Natural killer cell (primary cell): ENCODE data around the gene FCRL1. TPM values are rescaled to one million over a fixed set of nuclear protein-coding genes. Genes with fewer than 3 reads are reported as not detected.

Experiments used
- ATAC-seq, 3 donors: fragments of 150-1000 bp in 2 of 3; fragments of 200-7000 bp in 1 of 3; cut with Tn5 transposase; 1 replicate in 1 of 3; 2 replicates in 2 of 3; pipeline ENCODE4 v1.10.0; 2021; ENCODE audit warnings: mild to moderate bottlenecking in 2 of 3, moderate library complexity in 2 of 3
- DNase-seq, 2 donors: peaks; one replicate each; pipeline versions ENCODE4 v3.0.0 to v3.0.0-alpha.2; 2013 to 2021; ENCODE audit warnings: mixed read lengths in 1 of 2
- H3K27ac ChIP-seq: one replicate; pipeline ENCODE4 v1.5.1; 2013; ENCODE audit warnings: mild to moderate bottlenecking, low read length
- H3K27me3 ChIP-seq: one replicate; pipeline ENCODE4 v1.6.1; 2013; ENCODE audit warnings: low read length; ENCODE audit not compliant: control insufficient read depth, insufficient read depth
- H3K36me3 ChIP-seq: one replicate; pipeline ENCODE4 v1.6.1; 2013; ENCODE audit warnings: low read length; ENCODE audit not compliant: control insufficient read depth, insufficient read depth
- H3K4me1 ChIP-seq: one replicate; pipeline ENCODE4 v1.6.1; 2013; ENCODE audit warnings: low read length; ENCODE audit not compliant: control insufficient read depth, insufficient read depth
- H3K4me3 ChIP-seq: one replicate; pipeline ENCODE4 v1.5.1; 2013; ENCODE audit warnings: low read length
- H3K9me3 ChIP-seq: one replicate; pipeline ENCODE4 v1.6.1; 2013; ENCODE audit warnings: low read length; ENCODE audit not compliant: control insufficient read depth, insufficient read depth
- H3K27ac Mint-ChIP-seq, 2 donors: one replicate each; pipeline ENCODE4 v1.8.0; 2022; ENCODE audit warnings: mild to moderate bottlenecking in 2 of 2, mixed read lengths in 2 of 2, moderate library complexity in 1 of 2
- H3K27me3 Mint-ChIP-seq, 2 donors: one replicate each; pipeline ENCODE4 v1.8.0; 2022; ENCODE audit warnings: low read depth in 2 of 2, mixed read lengths in 2 of 2
- H3K36me3 Mint-ChIP-seq: one replicate; pipeline ENCODE4 v1.8.0; 2022; ENCODE audit warnings: mixed read lengths
- H3K4me1 Mint-ChIP-seq, 2 donors: one replicate each; pipeline ENCODE4 v1.8.0; 2022; ENCODE audit warnings: mixed read lengths in 2 of 2
- H3K4me3 Mint-ChIP-seq: one replicate; pipeline ENCODE4 v1.8.0; 2022; ENCODE audit warnings: mild to moderate bottlenecking, moderate library complexity, mixed read lengths
- H3K9me3 Mint-ChIP-seq, 2 donors: one replicate each; pipeline ENCODE4 v1.8.0; 2022; ENCODE audit warnings: mixed read lengths in 2 of 2
- whole genome bisulfite sequencing: methylation state at CpG from one replicate; pipeline ENCODE4 v1.1.7; 2013; ENCODE audit warnings: missing lambda C conversion rate; ENCODE audit not compliant: insufficient coverage; 5-methylcytosine and 5-hydroxymethylcytosine counted together
- intact Hi-C: fragments of 100-400 bp; cut with micrococcal nuclease; formaldehyde crosslinking; loops from one replicate; pipeline ENCODE4 v1.14.2; 2022
- total RNA-seq, 4 donors: library from RNA; stranded (reverse); fragments of 120-200 nt in 1 of 4; gene quantifications; one replicate each; pipeline versions ENCODE4 v1.2.3 to v1.2.4, GENCODE V29; 2013 to 2022
- TF ChIP-seq, protein P1 (sequence below): fragments of 200-600 bp; IDR thresholded peaks from one replicate; pipeline ENCODE4 v1.8.0; 2022; ENCODE audit warnings: antibody characterized with exemption

Gene FCRL1
- total RNA-seq, 3 donors from 2014 or later (not counting 1 experiment from before 2014, with no cell fraction given) = 1.8 to 2.6 (median 2.0) TPM

DNA sequence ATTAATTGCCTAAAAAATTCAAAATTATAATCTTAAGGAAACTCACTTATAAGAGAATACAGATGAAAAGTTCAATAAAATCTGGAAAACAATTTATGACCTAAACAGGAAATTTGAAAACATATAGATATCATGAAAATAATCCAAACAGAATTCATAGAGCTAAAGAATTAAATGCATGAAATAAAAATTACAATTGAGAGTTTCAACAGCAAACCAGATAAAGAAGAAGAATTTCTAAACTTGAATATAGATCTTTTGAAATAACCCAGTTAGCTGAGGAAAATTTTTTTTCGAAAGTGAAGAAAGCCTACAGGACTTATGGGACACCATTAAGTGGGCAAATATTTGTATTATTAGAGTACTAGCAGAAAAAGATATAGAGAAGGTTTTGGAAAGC lies 6.7 kb downstream of the FCRL1 start:
- H3K4me3 ChIP-seq = no peak overlapping the region

DNA sequence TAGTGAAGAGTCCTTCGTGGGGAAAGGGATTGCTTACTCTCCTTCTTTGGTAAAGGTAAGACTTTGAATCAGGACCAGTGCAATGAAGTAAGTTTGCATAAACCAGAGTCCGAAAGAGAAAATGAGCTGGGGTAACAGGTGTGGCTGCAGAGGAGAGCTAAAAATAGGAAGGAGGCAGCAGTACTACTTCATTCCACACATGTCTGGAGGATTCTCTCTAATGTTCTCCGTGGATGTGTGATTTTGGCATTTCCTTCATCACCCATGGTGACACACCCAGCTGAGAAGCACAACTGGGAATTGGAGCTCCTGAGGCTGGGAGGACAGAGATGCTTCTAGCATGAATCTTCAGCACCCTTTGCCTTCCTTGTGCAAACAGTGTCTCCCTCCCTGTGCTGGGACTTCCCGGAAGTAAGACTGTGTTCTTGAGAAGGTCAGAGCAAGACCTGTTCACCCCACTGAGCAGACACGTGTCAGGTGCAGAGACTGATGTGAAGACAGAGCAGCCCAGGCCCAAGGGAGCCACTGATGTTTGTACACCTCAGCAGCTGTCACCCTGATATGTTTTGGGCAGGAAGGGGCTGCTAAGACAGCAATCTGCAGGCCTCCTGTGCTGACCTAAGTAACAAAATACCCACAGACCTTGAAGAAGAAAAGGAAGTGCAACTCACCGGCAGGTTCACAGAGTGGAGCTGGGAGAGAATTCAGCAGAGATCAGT lies 13.3 kb downstream of the FCRL1 start:
- no peaks in the 10 kb centered on the region for H3K36me3 Mint-ChIP-seq
- no peaks in the 10 kb centered on the region for H3K36me3 ChIP-seq
- no peak overlapping the region for H3K4me3 Mint-ChIP-seq
- H3K4me1 ChIP-seq = no peaks in the 10 kb centered on the region
- intact Hi-C loops = no loop called here
- H3K27me3 ChIP-seq = no peaks in the 10 kb centered on the region
- TF ChIP-seq, protein P1, sequence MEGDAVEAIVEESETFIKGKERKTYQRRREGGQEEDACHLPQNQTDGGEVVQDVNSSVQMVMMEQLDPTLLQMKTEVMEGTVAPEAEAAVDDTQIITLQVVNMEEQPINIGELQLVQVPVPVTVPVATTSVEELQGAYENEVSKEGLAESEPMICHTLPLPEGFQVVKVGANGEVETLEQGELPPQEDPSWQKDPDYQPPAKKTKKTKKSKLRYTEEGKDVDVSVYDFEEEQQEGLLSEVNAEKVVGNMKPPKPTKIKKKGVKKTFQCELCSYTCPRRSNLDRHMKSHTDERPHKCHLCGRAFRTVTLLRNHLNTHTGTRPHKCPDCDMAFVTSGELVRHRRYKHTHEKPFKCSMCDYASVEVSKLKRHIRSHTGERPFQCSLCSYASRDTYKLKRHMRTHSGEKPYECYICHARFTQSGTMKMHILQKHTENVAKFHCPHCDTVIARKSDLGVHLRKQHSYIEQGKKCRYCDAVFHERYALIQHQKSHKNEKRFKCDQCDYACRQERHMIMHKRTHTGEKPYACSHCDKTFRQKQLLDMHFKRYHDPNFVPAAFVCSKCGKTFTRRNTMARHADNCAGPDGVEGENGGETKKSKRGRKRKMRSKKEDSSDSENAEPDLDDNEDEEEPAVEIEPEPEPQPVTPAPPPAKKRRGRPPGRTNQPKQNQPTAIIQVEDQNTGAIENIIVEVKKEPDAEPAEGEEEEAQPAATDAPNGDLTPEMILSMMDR = no peak
- H3K4me3 ChIP-seq = no peak overlapping the region
- DNase-seq (no peak), ATAC-seq (peak in 2 of 3 donors; percentile 30 to 48)
- peaks cover 4 to 7% of the 10 kb centered on the region in 2 donors for H3K4me1 Mint-ChIP-seq
- peaks cover 10 to 15% of the 10 kb centered on the region in 2 donors for H3K27me3 Mint-ChIP-seq
- no peak overlapping the region for H3K27ac Mint-ChIP-seq
- peak overlapping the region; percentile 25 for H3K27ac ChIP-seq
- WGBS = 47% methylated on average over 6 of the region's 6 CpGs
- H3K9me3 Mint-ChIP-seq = no peaks in the 10 kb centered on the region
- H3K9me3 ChIP-seq = no peaks in the 10 kb centered on the region

More for the DNA sequence above, 6.7 kb downstream of the FCRL1 start:
- intact Hi-C loops = no loop called here
- Histone ChIP-seq H3K4me1 (no peaks in the 10 kb centered on the region), H3K27ac (no peak overlapping the region), H3K27me3 (peaks cover 4% of the 10 kb centered on the region), H3K9me3 (peaks cover 11% of the 10 kb centered on the region), H3K36me3 (no peaks in the 10 kb centered on the region)
- H3K36me3 Mint-ChIP-seq = peaks cover 14% of the 10 kb centered on the region
- WGBS = 100% methylated on average over 1 of the region's 1 CpG
- H3K4me1 Mint-ChIP-seq = no peaks in the 10 kb centered on the region
- no peak for ATAC-seq
- peaks cover 2 to 11% of the 10 kb centered on the region in 2 donors for H3K9me3 Mint-ChIP-seq
- no peak overlapping the region for H3K27ac Mint-ChIP-seq
- no peak for DNase-seq
- H3K27me3 Mint-ChIP-seq = peaks cover 16 to 24% of the 10 kb centered on the region in 2 donors
- TF ChIP-seq, protein P1 = no peak
- no peak overlapping the region for H3K4me3 Mint-ChIP-seq

DNA sequence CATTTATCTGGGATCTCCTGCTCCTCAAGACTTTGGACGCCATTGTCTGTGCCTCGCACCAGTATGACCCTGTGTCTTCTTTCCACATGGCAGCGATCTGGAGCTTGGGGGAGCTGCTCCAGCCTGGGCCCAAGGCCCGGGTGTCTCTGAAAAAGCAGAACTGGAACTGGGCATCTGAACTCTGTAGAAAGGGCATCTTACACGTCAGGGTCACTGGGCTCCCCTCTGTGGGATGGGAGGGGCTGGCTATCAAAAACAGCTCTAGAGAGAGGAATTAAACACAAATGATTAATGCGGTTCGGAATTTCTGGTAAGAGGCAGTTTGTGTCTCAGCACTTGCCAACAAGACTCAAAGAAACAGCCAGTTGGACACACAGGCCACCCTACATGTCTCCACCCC lies 16.1 kb downstream of the FCRL1 start:
- ATAC-seq (no peak), DNase-seq (no peak)
- Histone ChIP-seq H3K27ac (no peak overlapping the region), H3K27me3 (no peaks in the 10 kb centered on the region), H3K36me3 (no peaks in the 10 kb centered on the region), H3K4me3 (no peak overlapping the region), H3K9me3 (no peaks in the 10 kb centered on the region), H3K4me1 (no peaks in the 10 kb centered on the region)
- 84% methylated on average over 7 of the region's 7 CpGs for WGBS
- Mint-ChIP-seq H3K4me3 (no peak overlapping the region), H3K36me3 (no peaks in the 10 kb centered on the region), H3K9me3 (no peaks in the 10 kb centered on the region), H3K27ac (no peak overlapping the region), H3K4me1 (peaks cover 4 to 7% of the 10 kb centered on the region in 2 donors), H3K27me3 (peaks cover 9 to 12% of the 10 kb centered on the region in 2 donors)
- intact Hi-C loops = no loop called here
- TF ChIP-seq, protein P1 = no peak

DNA sequence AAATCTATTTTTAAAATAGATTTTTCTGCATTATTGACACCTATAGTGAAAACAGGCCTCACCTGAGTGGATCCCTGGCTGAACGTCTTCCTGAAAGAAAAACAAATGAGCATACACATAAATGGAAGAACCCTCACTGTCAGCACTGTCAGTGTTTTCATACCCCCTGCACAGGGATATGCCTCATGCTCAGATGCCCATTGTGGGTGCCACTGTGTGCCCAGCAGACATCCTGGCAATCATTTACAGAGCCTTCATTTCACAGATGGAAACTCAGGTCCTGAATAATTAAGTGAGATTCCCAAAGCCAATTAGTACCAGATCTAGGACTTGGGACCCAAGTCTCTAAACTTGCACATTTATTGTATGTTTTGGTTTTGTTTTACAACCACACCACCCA lies 19.9 kb downstream of the FCRL1 start:
- WGBS = 69% methylated on average over 1 of the region's 1 CpG
- no peaks in the 10 kb centered on the region for H3K36me3 Mint-ChIP-seq
- DNase-seq (no peak), ATAC-seq (no peak)
- TF ChIP-seq, protein P1 = no peak
- H3K36me3 ChIP-seq = no peaks in the 10 kb centered on the region
- no peak overlapping the region for H3K27ac Mint-ChIP-seq
- H3K27me3 ChIP-seq = no peaks in the 10 kb centered on the region
- peaks cover 0 to 2% of the 10 kb centered on the region in 2 donors for H3K27me3 Mint-ChIP-seq
- intact Hi-C loops = no loop called here
- H3K9me3 ChIP-seq = no peaks in the 10 kb centered on the region
- H3K9me3 Mint-ChIP-seq = no peaks in the 10 kb centered on the region
- no peaks in the 10 kb centered on the region for H3K4me1 Mint-ChIP-seq
- H3K4me3 Mint-ChIP-seq = no peak overlapping the region
- no peaks in the 10 kb centered on the region for H3K4me1 ChIP-seq
- H3K27ac ChIP-seq = no peak overlapping the region
- H3K4me3 ChIP-seq = no peak overlapping the region
